Astrocyte (in vitro differentiated cells and primary cell): ENCODE data around the gene TRIO. TPM values are rescaled to one million over a fixed set of nuclear protein-coding genes. Genes with fewer than 3 reads are reported as not detected.

Experiments used
- DNase-seq: peaks from one replicate; pipeline ENCODE4 v3.0.0-alpha.2; 2010; ENCODE audit warnings: low read depth
- FAIRE-seq: peaks from 2 replicates; lab custom pipeline; 2011; peaks lifted over from hg19 to GRCh38; lab: Jason Lieb, UNC
- H2AFZ ChIP-seq: 2 replicates; pipeline ENCODE4 v1.6.0; 2012; ENCODE audit warnings: low read depth, low read length, inconsistent platforms
- H3K27ac ChIP-seq: 2 replicates; pipeline ENCODE4 v1.5.1; 2011; ENCODE audit warnings: low read depth, low read length, inconsistent platforms
- H3K27me3 ChIP-seq: 2 replicates; pipeline ENCODE4 v1.6.0; 2011; ENCODE audit warnings: low read length, inconsistent platforms; ENCODE audit not compliant: insufficient read depth
- H3K36me3 ChIP-seq: 2 replicates; pipeline ENCODE4 v1.5.1; 2011; ENCODE audit warnings: low read length, inconsistent platforms; ENCODE audit not compliant: insufficient read depth
- H3K4me1 ChIP-seq: 2 replicates; pipeline ENCODE4 v1.5.1; 2011; ENCODE audit warnings: low read length, inconsistent platforms; ENCODE audit not compliant: insufficient read depth
- H3K4me2 ChIP-seq: 2 replicates; pipeline ENCODE4 v1.6.0; 2012; ENCODE audit warnings: low read length, inconsistent platforms
- H3K4me3 ChIP-seq: 2 replicates; pipeline ENCODE4 v1.5.1; 2011; ENCODE audit warnings: low read depth, mild to moderate bottlenecking, low read length, inconsistent platforms; ENCODE audit not compliant: insufficient read depth
- H3K79me2 ChIP-seq: 2 replicates; pipeline ENCODE4 v1.6.0; 2012; ENCODE audit warnings: mild to moderate bottlenecking, low read length, inconsistent platforms; ENCODE audit not compliant: insufficient read depth
- H3K9ac ChIP-seq: 2 replicates; pipeline ENCODE4 v1.6.0; 2012; ENCODE audit warnings: mild to moderate bottlenecking, low read length, inconsistent platforms
- H3K9me3 ChIP-seq: 2 replicates; pipeline ENCODE4 v1.5.1; 2012; ENCODE audit warnings: low read depth, mild to moderate bottlenecking, low read length, inconsistent platforms; ENCODE audit not compliant: insufficient read depth
- H4K20me1 ChIP-seq: 2 replicates; pipeline ENCODE4 v1.6.0; 2012; ENCODE audit warnings: low read length, inconsistent platforms; ENCODE audit not compliant: insufficient read depth
- H3K27ac Mint-ChIP-seq: one replicate; pipeline ENCODE4 v1.8.0; 2021; ENCODE audit warnings: mild to moderate bottlenecking, mixed read lengths; ENCODE audit not compliant: unreplicated experiment
- H3K27me3 Mint-ChIP-seq: one replicate; pipeline ENCODE4 v1.8.0; 2021; ENCODE audit warnings: low read depth, mixed read lengths; ENCODE audit not compliant: unreplicated experiment
- H3K36me3 Mint-ChIP-seq: one replicate; pipeline ENCODE4 v1.8.0; 2021; ENCODE audit warnings: low read depth, mixed read lengths; ENCODE audit not compliant: unreplicated experiment
- H3K4me1 Mint-ChIP-seq: one replicate; pipeline ENCODE4 v1.8.0; 2021; ENCODE audit warnings: low read depth, mixed read lengths; ENCODE audit not compliant: unreplicated experiment
- H3K4me3 Mint-ChIP-seq: one replicate; pipeline ENCODE4 v1.8.0; 2021; ENCODE audit warnings: mild to moderate bottlenecking, moderate library complexity, mixed read lengths; ENCODE audit not compliant: unreplicated experiment
- H3K9me3 Mint-ChIP-seq: one replicate; pipeline ENCODE4 v1.8.0; 2021; ENCODE audit warnings: mild to moderate bottlenecking, mixed read lengths; ENCODE audit not compliant: unreplicated experiment
- EZH2 ChIP-seq: IDR thresholded peaks from 2 replicates; pipeline ENCODE4 v1.6.1; 2012; ENCODE audit warnings: mild to moderate bottlenecking, low read length, inconsistent platforms; ENCODE audit not compliant: insufficient read depth
- total RNA-seq: library from RNA; stranded (reverse); gene quantifications from 2 replicates; pipeline ENCODE4 v1.2.1, GENCODE V29; 2021
- TF ChIP-seq, protein P1 (sequence below): IDR thresholded peaks from 2 replicates; pipeline ENCODE4 v1.5.1; 2011; ENCODE audit warnings: low read depth, mild to moderate bottlenecking, inconsistent platforms, low read length, moderate library complexity; ENCODE audit not compliant: insufficient read depth

Gene TRIO
- total RNA-seq, 1 donor from 2014 or later: 347 TPM

DNA sequence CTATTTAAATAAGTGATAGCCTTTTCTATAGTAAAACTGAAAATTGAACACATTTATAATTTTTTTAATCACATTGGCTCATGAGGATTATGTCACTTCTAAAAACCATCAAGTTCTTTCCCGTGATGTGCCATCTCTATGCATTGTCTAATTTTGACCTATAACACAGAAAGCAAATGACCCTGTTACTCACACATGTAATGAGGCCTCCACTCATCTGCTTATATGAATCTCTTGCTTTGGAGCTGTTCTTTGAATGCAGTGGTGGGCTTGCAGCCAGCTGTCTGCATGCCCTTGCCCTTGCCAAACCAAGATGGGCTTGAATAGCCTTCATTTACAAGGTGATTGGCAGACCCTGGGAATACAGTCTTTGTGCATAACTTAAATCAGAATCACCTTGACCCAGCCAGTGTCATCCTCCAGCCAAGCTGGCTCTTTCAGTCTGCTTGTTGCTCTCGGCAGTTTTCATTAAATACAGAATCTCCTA, 163.2 kb downstream of the TRIO start:
- no peaks in the 10 kb centered on the region for H3K9me3 Mint-ChIP-seq
- no peak overlapping the region for H3K4me3 Mint-ChIP-seq
- DNase-seq (peak; percentile 23), FAIRE-seq (no peak)
- H3K27ac Mint-ChIP-seq: peak overlapping the region; percentile 5
- H3K36me3 Mint-ChIP-seq: peaks cover 25% of the 10 kb centered on the region
- Histone ChIP-seq H3K27ac (no peak overlapping the region), H3K79me2 (peaks cover 98% of the 10 kb centered on the region), H3K4me2 (no peak overlapping the region), H3K36me3 (peaks cover 51% of the 10 kb centered on the region), H3K4me1 (peaks cover 26% of the 10 kb centered on the region), H2AFZ (no peak overlapping the region), H3K9ac (no peak overlapping the region), H3K27me3 (no peaks in the 10 kb centered on the region), H3K9me3 (no peaks in the 10 kb centered on the region), H4K20me1 (peaks cover 97% of the 10 kb centered on the region), H3K4me3 (no peak overlapping the region)
- no peak for TF ChIP-seq EZH2
- TF ChIP-seq, protein P1, sequence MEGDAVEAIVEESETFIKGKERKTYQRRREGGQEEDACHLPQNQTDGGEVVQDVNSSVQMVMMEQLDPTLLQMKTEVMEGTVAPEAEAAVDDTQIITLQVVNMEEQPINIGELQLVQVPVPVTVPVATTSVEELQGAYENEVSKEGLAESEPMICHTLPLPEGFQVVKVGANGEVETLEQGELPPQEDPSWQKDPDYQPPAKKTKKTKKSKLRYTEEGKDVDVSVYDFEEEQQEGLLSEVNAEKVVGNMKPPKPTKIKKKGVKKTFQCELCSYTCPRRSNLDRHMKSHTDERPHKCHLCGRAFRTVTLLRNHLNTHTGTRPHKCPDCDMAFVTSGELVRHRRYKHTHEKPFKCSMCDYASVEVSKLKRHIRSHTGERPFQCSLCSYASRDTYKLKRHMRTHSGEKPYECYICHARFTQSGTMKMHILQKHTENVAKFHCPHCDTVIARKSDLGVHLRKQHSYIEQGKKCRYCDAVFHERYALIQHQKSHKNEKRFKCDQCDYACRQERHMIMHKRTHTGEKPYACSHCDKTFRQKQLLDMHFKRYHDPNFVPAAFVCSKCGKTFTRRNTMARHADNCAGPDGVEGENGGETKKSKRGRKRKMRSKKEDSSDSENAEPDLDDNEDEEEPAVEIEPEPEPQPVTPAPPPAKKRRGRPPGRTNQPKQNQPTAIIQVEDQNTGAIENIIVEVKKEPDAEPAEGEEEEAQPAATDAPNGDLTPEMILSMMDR: no peak
- peaks cover 41% of the 10 kb centered on the region for H3K4me1 Mint-ChIP-seq
- no peaks in the 10 kb centered on the region for H3K27me3 Mint-ChIP-seq

DNA sequence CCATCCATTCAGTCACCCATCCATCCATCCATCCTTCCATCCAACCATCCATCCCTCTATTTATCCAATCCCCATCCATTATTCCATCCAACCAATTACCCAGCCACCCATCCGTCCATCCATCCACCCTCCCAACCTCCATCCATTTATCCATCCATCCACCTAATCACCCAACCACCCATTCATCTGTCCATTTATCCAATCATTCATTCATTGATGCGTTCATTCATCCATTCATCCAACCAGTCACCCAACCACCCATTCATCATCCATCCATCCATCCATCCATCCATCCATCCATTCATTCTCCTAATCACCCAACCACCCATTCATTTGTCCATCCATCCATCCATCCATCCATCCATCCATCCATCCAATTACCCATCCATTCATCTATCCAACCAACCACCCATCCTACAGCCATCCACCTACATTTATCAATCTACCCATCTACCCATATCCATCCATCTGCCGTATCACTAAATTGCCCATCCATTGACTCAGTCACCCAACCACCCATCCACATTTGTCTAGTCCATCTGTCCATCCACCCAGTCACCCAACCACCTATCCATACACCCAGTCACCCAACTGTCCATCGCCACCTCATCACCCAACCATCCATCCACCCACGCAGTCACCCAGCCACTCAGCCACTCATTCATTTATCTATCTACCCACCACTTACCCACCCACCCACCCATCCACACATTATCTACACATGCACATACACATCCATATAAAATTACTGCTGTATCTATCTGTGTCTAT, 165.4 kb downstream of the TRIO start:
- Histone ChIP-seq H3K4me2 (no peak overlapping the region), H3K4me1 (peaks cover 25% of the 10 kb centered on the region), H4K20me1 (peaks cover 90% of the 10 kb centered on the region), H2AFZ (no peak overlapping the region), H3K9ac (no peak overlapping the region), H3K9me3 (no peaks in the 10 kb centered on the region), H3K27ac (no peak overlapping the region), H3K4me3 (no peak overlapping the region), H3K36me3 (peaks cover 70% of the 10 kb centered on the region), H3K27me3 (no peaks in the 10 kb centered on the region), H3K79me2 (peaks cover 98% of the 10 kb centered on the region)
- TF ChIP-seq, protein P1: no peak
- Mint-ChIP-seq H3K9me3 (no peaks in the 10 kb centered on the region), H3K4me3 (no peak overlapping the region), H3K27me3 (no peaks in the 10 kb centered on the region), H3K36me3 (peaks cover 33% of the 10 kb centered on the region), H3K27ac (no peak overlapping the region), H3K4me1 (peaks cover 41% of the 10 kb centered on the region)
- FAIRE-seq (no peak), DNase-seq (no peak)

GRCh38 chr5:14309199-14309598, 166.1 kb downstream of the TRIO start:
- peaks cover 29% of the 10 kb centered on the region for H3K36me3 Mint-ChIP-seq

More at GRCh38 chr5:14309199-14309598, 166.1 kb downstream of the TRIO start:
- Histone ChIP-seq H2AFZ (no peak overlapping the region), H3K4me2 (no peak overlapping the region), H3K9ac (no peak overlapping the region), H3K79me2 (peaks cover 98% of the 10 kb centered on the region), H3K9me3 (no peaks in the 10 kb centered on the region), H3K36me3 (peaks cover 76% of the 10 kb centered on the region), H3K4me3 (no peak overlapping the region), H3K27ac (no peak overlapping the region), H4K20me1 (peaks cover 90% of the 10 kb centered on the region), H3K27me3 (no peaks in the 10 kb centered on the region), H3K4me1 (peaks cover 19% of the 10 kb centered on the region)
- Mint-ChIP-seq H3K4me1 (peaks cover 44% of the 10 kb centered on the region), H3K4me3 (no peak overlapping the region), H3K27me3 (no peaks in the 10 kb centered on the region), H3K27ac (no peak overlapping the region), H3K9me3 (no peaks in the 10 kb centered on the region)
- DNase-seq (no peak), FAIRE-seq (no peak)
- TF ChIP-seq, protein P1: no peak
- no peak for TF ChIP-seq EZH2
